Measurements from ENCODE around the gene RXRA. TPM values are rescaled to one million over a fixed set of nuclear protein-coding genes. Genes with fewer than 3 reads are reported as not detected.

The RXRA gene
- total RNA-seq, 2 donors from 2014 or later = 68.2 to 72.0 TPM

- no peaks in the 10 kb centered on the region for H3K9me3 ChIP-seq
- TF ChIP-seq CTCF (IDR thresholded peaks at IDR 0.05) = no peak
- H3K4me1 ChIP-seq = no peaks in the 10 kb centered on the region
- intact Hi-C loops (cut with DNase I) = no loop called here
- H3K27me3 ChIP-seq = no peaks in the 10 kb centered on the region
- DNase-seq = no peak
- H3K27ac ChIP-seq = no peak overlapping the region
- H3K4me3 ChIP-seq = no peak overlapping the region
- H3K36me3 ChIP-seq = peaks cover 7% of the 10 kb centered on the region
- H3K9ac ChIP-seq (ENCODE audit: low read depth in 2 of 2, low read length in 2 of 2) = no peak overlapping the region
Observed at GRCh38 chr9:134414900-134415425, 88.7 kb downstream of the RXRA start.

GRCh38 chr9:134416385-134417015 lies 90.2 kb downstream of the RXRA start:
- no peak for TF ChIP-seq CTCF (IDR thresholded peaks at IDR 0.05)
- Histone ChIP-seq H3K4me3 (no peak overlapping the region), H3K27me3 (no peaks in the 10 kb centered on the region), H3K9me3 (no peaks in the 10 kb centered on the region), H3K27ac (no peak overlapping the region), H3K9ac (ENCODE audit: low read depth in 2 of 2, low read length in 2 of 2) (no peak overlapping the region), H3K4me1 (peaks cover 4% of the 10 kb centered on the region), H3K36me3 (peaks cover 7% of the 10 kb centered on the region)
- intact Hi-C loops (cut with DNase I) = no loop called here
- DNase-seq = no peak

- Histone ChIP-seq H3K36me3 (peaks cover 7% of the 10 kb centered on the region), H3K4me1 (peaks cover 6% of the 10 kb centered on the region), H3K9ac (ENCODE audit: low read depth in 2 of 2, low read length in 2 of 2) (peak overlapping the region in 1 of 2 donors; percentile 24), H3K27ac (no peak overlapping the region), H3K27me3 (no peaks in the 10 kb centered on the region), H3K4me3 (no peak overlapping the region), H3K9me3 (no peaks in the 10 kb centered on the region)
- TF ChIP-seq CTCF (IDR thresholded peaks at IDR 0.05) = no peak
- no peak for DNase-seq
- intact Hi-C loops (cut with DNase I) = no loop called here
Observed at GRCh38 chr9:134418354-134418753, 92.1 kb downstream of the RXRA start.

GRCh38 chr9:134419000-134419683 lies 92.9 kb downstream of the RXRA start:
- no peak for DNase-seq
- H3K9ac ChIP-seq (ENCODE audit: low read depth in 2 of 2, low read length in 2 of 2) = no peak overlapping the region
- intact Hi-C loops (cut with DNase I) = no loop called here
- H3K9me3 ChIP-seq = no peaks in the 10 kb centered on the region
- H3K4me1 ChIP-seq = peaks cover 6% of the 10 kb centered on the region
- peaks cover 7% of the 10 kb centered on the region for H3K36me3 ChIP-seq
- H3K27me3 ChIP-seq = no peaks in the 10 kb centered on the region
- H3K27ac ChIP-seq = no peak overlapping the region
- no peak for TF ChIP-seq CTCF (IDR thresholded peaks at IDR 0.05)
- no peak overlapping the region for H3K4me3 ChIP-seq

- H3K9ac ChIP-seq (ENCODE audit: low read depth in 2 of 2, low read length in 2 of 2) = no peak overlapping the region
- TF ChIP-seq CTCF (IDR thresholded peaks at IDR 0.05) = no peak
- H3K27me3 ChIP-seq = no peaks in the 10 kb centered on the region
- H3K36me3 ChIP-seq = peaks cover 7% of the 10 kb centered on the region
- H3K9me3 ChIP-seq = no peaks in the 10 kb centered on the region
- intact Hi-C loops (cut with DNase I) = no loop called here
- peaks cover 6% of the 10 kb centered on the region for H3K4me1 ChIP-seq
- no peak overlapping the region for H3K4me3 ChIP-seq
- DNase-seq = no peak
- H3K27ac ChIP-seq = no peak overlapping the region
Observed at GRCh38 chr9:134419684-134420076, 93.4 kb downstream of the RXRA start.
